ENCODE data around the gene AHRR. TPM values are rescaled to one million over a fixed set of nuclear protein-coding genes. Genes with fewer than 3 reads are reported as not detected.

AHRR gene
- total and polyA plus RNA-seq, 7 donors: under 0.01 to 1.8 (median 1.0) TPM; not detected in 1

DNA sequence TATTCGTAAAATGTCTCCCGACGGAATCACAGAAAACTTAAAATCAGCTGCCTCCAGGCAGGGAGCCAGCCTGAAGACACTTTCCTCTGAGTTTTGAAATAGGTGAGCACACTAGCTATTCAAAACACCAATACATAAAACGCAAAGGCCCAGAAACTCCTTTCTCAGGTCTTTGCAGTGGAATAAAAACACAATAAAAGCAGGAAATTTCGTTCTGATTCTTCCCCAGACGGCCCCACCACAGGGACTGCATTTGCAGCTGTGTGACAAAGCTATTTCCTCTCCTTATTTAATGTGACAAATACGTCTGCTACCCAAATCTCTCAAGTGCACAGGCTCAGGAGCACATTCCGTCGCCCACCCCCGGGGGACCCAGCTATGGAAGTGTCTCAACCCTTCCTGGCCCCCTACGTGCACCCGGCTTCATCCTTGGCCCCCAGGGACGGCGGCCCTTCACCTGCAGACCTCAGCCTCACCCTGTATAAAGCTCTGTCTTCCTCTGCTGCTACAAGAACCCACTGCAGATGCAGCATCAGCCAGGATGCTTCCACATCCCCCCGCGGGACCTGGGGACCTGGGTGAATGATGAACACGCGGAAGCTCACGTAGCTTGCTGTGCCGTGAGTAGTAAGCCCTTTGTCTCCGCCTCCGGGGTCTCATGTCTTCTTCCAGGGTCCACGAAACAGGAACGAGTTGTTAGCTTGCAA is 24.9 kb downstream of the AHRR start:
- no peak for TF ChIP-seq POLR2AphosphoS5 (IDR thresholded peaks at IDR 0.05)
- TF ChIP-seq, protein P1, sequence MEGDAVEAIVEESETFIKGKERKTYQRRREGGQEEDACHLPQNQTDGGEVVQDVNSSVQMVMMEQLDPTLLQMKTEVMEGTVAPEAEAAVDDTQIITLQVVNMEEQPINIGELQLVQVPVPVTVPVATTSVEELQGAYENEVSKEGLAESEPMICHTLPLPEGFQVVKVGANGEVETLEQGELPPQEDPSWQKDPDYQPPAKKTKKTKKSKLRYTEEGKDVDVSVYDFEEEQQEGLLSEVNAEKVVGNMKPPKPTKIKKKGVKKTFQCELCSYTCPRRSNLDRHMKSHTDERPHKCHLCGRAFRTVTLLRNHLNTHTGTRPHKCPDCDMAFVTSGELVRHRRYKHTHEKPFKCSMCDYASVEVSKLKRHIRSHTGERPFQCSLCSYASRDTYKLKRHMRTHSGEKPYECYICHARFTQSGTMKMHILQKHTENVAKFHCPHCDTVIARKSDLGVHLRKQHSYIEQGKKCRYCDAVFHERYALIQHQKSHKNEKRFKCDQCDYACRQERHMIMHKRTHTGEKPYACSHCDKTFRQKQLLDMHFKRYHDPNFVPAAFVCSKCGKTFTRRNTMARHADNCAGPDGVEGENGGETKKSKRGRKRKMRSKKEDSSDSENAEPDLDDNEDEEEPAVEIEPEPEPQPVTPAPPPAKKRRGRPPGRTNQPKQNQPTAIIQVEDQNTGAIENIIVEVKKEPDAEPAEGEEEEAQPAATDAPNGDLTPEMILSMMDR (IDR thresholded peaks at IDR 0.05): no peak
- no peak for TF ChIP-seq POLR2A (IDR thresholded peaks at IDR 0.05)
- no peak for TF ChIP-seq EP300 (IDR thresholded peaks at IDR 0.05)
- H3K4me1 ChIP-seq: peaks cover 0 to 9% (median 7%) of the 10 kb centered on the region in 4 donors
- WGBS, 2 donors: 40 to 77% methylated on average over 24 of the region's 24 CpGs
- peaks cover 0 to 2% (median 0%) of the 10 kb centered on the region in 4 donors for H3K9me3 ChIP-seq
- peaks cover 0 to 28% (median 0%) of the 10 kb centered on the region in 3 donors for H3K27me3 ChIP-seq
- intact Hi-C loops (cut with DNase I): no loop called here
- H3K27ac ChIP-seq: no peak overlapping the region
- no peak for DNase-seq
- H3K36me3 ChIP-seq: no peaks in the 10 kb centered on the region
- no peak overlapping the region for H3K4me3 ChIP-seq

DNA sequence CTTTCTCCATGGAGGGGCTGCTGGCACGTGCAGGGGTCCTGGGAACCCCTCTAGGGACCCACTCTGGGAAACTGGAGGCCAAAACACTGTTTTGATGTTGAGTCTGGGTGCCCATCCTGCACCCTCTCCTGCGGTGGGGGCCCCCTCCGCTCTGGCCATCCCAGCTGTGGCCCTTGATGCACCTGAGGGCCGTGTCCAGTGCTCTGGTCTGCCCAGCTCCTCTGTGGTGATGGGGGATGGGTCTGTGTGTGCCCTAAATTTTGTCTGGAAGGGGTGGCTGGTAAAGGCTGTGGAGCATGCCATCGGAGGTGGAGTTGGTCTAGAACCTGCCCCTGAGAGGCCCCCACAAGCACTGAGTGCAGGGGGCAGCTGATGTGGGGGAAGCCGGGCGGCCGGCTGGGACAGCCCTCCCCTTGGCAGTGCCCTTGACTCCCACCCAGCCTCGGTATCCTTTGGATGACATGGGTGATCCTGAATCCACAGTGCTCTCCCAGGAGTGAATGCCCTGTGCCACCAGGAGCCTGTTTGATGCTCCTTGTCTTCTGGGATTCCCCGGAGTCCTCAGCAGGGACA is 26.3 kb downstream of the AHRR start:
- intact Hi-C loops (cut with DNase I): no loop called here
- 78 to 86% methylated on average over 10 of the region's 10 CpGs for WGBS, 2 donors
- H3K36me3 ChIP-seq: no peaks in the 10 kb centered on the region
- no peak overlapping the region for H3K4me3 ChIP-seq
- H3K27me3 ChIP-seq: peaks cover 0 to 28% (median 0%) of the 10 kb centered on the region in 3 donors
- DNase-seq: no peak
- H3K4me1 ChIP-seq: peaks cover 0 to 9% (median 7%) of the 10 kb centered on the region in 4 donors
- no peak overlapping the region for H3K27ac ChIP-seq
- TF ChIP-seq EP300 (IDR thresholded peaks at IDR 0.05) (no peak), POLR2A (IDR thresholded peaks at IDR 0.05) (no peak), POLR2AphosphoS5 (IDR thresholded peaks at IDR 0.05) (no peak)
- TF ChIP-seq, protein P1 (IDR thresholded peaks at IDR 0.05): no peak
- H3K9me3 ChIP-seq: peaks cover 0 to under 1% (median 0%) of the 10 kb centered on the region in 4 donors

DNA sequence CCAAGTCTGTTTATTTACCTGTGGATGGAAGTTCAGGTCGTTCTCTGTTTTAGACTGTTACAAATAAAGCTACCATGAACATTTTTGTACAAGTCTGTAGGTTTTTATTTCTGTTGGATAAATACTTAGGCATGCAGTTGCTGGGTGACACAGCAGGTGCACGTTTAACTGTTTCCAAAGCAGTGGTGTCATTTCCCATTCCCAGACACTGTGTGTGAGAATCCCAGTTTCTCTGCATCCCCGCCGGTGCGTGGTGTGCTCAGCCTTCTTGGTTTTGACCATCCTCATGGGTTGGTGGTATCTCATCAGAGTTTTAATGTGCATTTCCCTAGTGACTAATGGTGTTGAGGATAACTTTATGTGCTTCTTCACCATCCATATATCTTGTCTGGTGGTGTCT is 27.2 kb downstream of the AHRR start:
- peaks cover 0 to 25% (median 0%) of the 10 kb centered on the region in 3 donors for H3K27me3 ChIP-seq
- H3K4me3 ChIP-seq: no peak overlapping the region
- no peak overlapping the region for H3K27ac ChIP-seq
- intact Hi-C loops (cut with DNase I): no loop called here
- no peaks in the 10 kb centered on the region for H3K9me3 ChIP-seq
- TF ChIP-seq EP300 (IDR thresholded peaks at IDR 0.05) (no peak), POLR2AphosphoS5 (IDR thresholded peaks at IDR 0.05) (no peak), POLR2A (IDR thresholded peaks at IDR 0.05) (no peak)
- TF ChIP-seq, protein P1 (IDR thresholded peaks at IDR 0.05): no peak
- peaks cover 0 to 5% (median 3%) of the 10 kb centered on the region in 4 donors for H3K4me1 ChIP-seq
- 65 to 77% methylated on average over 5 of the region's 5 CpGs for WGBS, 2 donors
- no peak for DNase-seq
- no peaks in the 10 kb centered on the region for H3K36me3 ChIP-seq

DNA sequence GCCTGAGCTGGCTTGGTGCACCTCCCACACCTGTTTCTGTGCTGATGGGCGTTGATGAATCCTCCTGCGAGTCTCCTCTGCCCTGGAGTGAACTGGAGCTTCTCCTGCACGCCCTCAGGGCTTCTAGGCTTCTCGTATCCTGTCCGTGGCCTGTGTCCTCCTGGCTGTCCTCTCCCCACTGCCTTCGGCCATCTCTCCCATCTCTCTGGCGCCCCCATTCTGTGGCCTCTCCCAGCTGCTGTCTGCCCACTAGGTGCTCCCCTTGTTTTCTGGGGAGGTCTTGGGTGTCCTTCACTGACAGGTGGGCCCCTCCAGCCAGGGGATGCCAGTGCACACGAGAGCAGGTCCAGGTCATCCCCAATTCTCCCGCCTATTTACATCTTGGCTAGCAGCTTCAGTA is 28.8 kb downstream of the AHRR start:
- no peaks in the 10 kb centered on the region for H3K4me1 ChIP-seq
- 79 to 82% methylated on average over 9 of the region's 9 CpGs for WGBS, 2 donors
- no peaks in the 10 kb centered on the region for H3K36me3 ChIP-seq
- intact Hi-C loops (cut with DNase I): no loop called here
- TF ChIP-seq POLR2AphosphoS5 (IDR thresholded peaks at IDR 0.05): no peak
- no peak for TF ChIP-seq POLR2A (IDR thresholded peaks at IDR 0.05)
- no peak for TF ChIP-seq EP300 (IDR thresholded peaks at IDR 0.05)
- TF ChIP-seq, protein P1 (IDR thresholded peaks at IDR 0.05): no peak
- peaks cover 0 to 21% (median 0%) of the 10 kb centered on the region in 3 donors for H3K27me3 ChIP-seq
- H3K27ac ChIP-seq: no peak overlapping the region
- no peak for DNase-seq
- H3K9me3 ChIP-seq: no peaks in the 10 kb centered on the region
- H3K4me3 ChIP-seq: no peak overlapping the region

Measured in sigmoid colon (tissue), 7 donors.